Iris pigment epithelial cell (primary cell): ENCODE measurements around the gene TMEM266.
A peak's percentile ranks its signal among the peaks of the same experiment; 100 is the strongest.

Source experiments
- DNase-seq: peaks from one replicate; pipeline ENCODE4 v3.0.0-alpha.2; 2011; ENCODE audit warnings: low read depth

TMEM266 gene

DNA sequence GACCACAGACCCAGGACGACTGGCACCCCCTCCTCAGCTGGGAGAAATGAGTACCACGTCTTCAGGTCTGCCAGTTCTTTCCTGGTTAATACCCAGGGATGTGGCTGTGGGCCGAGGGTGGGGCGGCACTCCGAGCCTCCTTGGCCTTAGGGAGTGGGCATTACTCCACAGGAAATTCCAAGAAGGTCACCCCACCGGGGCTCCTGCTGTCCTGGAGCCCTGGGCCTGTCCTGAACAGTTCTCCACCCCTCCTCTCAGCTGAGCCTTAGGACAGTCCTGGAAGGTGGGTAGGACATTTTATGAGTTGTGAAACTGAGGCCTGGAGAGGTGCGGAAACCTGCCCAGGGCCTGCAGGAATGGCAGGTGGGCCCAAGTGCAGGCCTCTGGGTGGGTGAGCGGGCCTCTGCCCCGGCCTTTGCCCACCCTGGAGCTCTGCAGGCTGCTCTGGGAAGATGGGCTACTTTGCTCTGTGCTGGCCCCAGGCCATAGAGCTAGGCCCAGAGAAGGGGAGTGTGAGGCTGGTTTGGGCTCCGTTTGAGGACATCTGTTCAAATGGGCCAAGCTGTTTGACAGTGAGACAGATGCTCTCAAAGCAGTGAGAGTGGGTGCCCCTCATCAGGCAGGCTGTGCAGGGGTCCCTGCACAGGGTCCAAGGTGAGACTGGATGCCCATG is 103.1 kb downstream of the TMEM266 start:
- no peak for DNase-seq

DNA sequence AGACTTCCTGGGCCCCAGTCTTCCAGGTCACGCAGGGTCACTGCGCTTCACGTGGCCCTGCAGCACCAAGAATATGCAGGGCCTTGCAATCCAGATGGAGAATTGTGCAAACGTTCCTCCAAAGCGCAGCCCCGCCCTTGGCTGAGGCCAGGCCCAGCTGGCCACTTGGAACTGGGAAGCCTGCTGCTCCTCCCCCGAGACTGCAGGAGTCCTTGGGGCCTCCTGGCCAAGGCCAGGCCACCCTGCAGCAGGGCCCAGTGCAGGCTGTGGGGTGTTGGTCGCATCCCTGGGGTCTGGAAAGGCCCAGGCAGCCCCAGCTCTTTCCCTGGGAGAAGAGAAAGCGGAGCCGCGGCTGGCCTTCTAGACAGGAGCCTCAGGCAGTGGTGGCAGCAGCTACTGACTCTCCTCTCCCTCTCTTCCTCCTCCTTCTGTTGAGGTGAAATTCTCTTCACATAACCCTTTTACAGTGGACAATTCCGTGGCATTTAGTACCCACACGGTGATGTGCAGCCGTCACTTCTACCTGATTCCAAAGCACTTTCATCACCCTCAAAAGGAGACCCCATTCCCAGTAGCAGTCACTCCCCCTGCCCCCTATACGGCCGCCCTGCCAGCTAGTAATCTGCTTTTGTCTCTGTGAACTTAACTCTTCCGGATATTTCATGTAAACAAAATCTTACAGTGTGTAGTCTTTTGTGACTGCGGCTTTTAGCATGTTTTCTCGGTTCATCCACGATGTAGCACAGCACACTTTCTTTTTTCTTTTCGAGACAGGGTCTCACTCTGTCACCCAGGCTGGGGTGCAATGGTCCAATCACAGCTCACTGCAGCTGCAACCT is 103.9 kb downstream of the TMEM266 start:
- DNase-seq, result peak; percentile 89

- DNase-seq, result no peak
Measured at GRCh38 chr15:76164602-76165001, 104.8 kb downstream of the TMEM266 start.

DNA sequence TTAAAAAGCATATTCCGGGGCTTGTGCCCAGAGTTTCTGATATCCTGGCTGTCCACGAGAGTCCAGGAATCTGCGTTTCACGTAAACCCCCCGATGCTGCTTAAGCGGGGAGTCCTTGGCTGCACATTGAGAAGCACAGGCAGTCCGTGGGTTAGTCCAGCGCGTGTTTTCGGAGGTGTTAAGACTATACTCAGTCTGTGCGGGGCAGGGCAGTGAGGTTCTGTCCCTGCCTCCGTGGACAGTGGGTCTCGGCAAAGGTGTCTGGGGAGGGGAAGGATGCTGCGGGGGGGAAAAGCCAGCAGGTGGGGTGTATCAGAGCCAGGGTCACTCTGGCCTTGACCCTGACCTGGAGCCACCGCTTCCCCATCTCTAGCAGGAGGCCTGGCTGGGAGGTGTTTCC is 106.2 kb downstream of the TMEM266 start:
- DNase-seq, result no peak

DNA sequence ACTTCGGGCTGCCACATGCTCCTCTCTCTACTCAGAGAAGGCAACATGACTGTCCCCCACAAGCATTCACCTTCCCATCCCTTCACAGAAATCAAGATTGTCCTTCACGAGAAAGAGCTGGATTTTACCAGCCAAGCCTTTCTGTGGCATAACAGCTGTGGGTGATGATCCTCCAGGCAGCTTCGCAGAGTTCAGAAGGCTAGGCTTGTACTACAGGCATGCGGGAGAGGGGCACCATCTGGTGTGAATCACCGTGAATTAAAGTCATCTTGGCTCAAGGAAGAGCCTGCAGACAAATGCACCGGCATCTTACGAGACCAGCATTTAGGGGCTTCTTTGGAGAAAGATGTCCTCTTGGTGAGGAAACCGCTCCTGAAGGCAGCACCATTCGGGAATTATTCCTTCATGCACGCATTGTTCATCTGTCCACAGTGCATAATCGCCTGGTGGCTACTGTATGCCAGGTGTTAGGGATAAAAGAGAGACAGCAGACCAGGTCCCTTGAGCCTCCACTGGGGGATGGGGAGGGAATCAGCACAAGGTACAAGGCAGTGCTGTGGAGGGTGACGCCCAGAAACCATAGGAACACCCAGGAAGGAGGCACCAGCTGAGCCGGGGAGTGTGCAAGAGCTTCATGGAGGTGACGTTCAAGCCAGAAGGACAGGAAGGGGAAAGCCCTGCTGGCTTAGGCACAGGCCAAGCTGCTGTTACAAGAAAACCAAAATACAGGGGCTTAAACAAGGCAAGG is 108.6 kb downstream of the TMEM266 start:
- DNase-seq, result no peak

DNA sequence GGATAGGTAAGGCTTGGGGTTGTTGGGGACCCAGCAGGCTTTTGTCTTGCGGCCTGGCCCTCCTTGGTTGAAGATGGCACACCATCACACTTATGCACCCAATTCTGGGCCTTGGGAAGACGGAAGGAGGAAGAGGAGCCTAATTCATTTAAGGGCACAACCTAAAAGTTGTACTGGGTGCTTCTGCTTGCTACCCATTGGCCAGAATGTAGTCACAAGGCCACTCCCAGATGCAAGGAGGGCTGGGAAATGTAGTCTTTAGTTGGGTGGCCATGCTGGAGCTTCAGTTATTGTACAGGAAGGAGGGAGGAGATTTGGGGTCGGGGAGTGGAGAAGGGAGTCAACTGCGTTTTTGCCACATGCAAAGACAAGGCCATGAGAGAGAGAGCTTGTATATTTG is 109.2 kb downstream of the TMEM266 start:
- DNase-seq, result peak; percentile 46

- DNase-seq, result no peak
Measured at GRCh38 chr15:76169911-76170800, 110.4 kb downstream of the TMEM266 start.

DNA sequence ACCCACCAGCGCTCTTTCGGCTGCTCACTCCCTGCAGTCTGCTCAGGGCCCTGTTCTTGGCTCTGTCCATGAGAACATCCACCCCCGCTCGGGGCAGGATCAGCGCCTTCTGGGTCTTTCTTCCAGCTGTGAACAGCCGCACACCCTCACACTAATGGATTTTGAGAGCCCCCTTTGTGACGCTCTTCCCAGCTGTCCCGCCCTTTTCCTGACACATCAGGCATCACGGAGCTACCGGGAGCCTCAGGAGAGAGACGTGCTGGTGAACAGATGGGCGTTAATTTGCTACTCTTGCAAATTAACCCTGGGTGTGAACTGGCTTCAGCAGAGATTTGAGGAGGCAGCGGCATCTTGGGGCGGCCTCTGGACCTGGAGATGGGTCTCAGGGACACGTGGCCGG is 113.0 kb downstream of the TMEM266 start:
- no peak for DNase-seq

DNA sequence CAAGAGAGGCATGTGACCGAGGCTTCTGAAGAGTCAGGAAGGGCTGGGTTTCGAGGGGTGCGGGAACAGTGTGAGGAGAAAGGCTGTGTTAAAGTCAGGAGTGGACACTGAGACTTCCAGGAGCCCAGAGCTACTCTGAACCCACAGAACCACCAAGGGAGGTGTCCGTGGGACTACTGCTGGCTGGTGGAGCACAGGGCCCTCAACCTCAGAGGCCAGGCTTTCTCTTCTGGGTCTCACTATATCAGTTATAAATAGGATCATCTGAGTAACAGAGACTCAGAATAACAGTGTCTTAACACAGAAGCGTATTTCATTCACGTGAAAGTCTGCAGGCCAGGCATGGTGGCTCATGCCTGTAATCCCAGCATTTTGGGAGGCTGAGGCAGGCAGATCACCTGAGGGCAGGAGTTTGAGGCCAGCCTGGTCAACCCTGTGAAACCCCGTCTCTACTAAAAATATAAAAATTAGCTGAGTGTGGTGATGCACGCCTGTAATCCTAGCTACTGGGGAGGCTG is 113.6 kb downstream of the TMEM266 start:
- DNase-seq, result no peak

- DNase-seq, result no peak
Measured at GRCh38 chr15:76174654-76175053, 114.9 kb downstream of the TMEM266 start.

- no peak for DNase-seq
Measured at GRCh38 chr15:76175442-76175841, 115.7 kb downstream of the TMEM266 start.

DNA sequence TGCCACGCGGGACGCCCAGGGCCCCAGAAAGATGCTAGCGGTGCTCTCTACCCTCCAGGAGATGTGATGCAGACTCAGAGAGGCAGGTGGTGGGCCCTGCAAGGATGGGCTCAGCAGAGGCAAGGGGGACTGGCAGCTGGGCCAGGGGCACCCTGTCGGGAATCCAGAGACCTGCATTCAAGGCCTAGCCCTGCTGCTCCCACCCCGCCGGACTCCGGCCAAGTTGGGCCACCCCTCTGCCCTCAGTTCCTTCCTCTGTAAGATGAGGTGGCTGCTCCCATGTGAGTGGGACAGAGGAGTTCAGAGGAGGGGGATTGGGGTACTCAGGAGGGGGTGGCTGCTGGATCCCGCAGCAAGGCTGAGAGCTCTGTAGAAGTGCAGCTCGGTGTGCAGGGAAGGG is 116.3 kb downstream of the TMEM266 start:
- no peak for DNase-seq

DNA sequence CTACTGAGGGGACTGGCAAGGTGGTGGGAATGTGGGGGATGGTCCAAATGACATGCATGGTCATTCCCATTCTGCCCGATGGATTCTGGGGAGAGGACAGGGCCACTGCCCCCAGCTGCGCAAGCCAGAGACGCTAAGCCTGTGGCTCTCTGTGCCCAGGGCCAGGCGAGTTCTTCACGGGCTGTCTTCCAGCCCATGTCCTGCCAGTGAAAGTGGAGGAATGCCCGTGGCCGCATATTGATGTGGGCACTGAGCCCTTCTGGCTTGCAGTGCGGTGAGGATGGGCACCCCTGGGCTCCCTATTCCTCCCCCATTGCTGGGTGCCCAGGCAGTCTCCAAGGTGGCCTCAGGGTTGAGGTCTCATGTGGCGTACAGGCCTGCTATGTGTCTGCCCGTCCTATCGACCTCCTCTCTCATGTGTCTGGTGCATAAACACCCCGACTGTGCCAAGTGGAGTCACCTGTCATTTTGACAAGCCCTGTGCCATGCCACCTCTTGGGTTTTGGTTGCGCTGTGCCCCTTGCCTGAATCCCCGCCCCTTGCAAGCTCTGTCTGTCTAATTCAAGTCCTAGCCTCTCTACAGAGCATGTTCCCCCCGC is 116.8 kb downstream of the TMEM266 start:
- DNase-seq, result no peak

- peak; percentile 27 for DNase-seq
Measured at GRCh38 chr15:76177491-76178040, 117.8 kb downstream of the TMEM266 start.

- no peak for DNase-seq
Measured at GRCh38 chr15:76178296-76179000, 118.7 kb downstream of the TMEM266 start.

DNA sequence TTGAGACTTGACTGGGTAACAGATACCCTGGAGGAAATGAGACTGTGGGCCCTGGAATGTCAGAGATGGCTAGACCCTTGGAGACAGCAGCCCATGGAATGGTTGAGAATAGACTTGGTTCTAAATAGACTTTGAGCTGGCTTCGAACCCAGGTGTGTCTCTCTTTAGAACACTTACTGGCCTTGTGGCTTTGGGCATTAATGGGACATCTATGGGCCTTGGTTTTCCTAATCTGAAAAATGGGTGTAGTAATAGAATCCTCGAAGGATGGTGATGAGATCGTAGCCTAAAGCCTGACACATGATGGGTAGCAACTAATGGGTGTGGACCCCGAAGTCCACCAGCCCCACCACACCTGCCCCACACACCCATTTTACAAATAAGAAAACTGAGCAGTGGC is 119.2 kb downstream of the TMEM266 start:
- DNase-seq, result no peak

DNA sequence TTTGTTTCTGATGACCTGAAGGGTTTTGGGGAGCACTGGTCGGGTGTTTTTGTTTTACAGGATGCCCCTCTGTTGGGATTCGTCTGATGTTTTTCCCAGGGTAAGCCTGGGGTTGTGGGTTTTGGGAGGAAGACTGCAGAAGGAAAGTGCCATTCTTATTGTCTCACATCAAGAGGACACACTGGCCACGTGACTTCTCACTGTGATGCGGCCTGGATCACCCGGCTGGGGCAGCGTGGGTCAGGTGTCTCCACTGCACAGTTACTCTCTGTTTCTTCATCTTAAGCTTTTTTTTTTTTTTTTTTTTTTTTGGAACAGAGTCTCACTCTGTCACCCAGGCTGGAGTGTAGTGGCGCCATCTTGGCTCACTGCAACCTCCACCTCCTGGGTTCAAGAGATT is 120.5 kb downstream of the TMEM266 start:
- DNase-seq, result no peak

GRCh38 chr15:76181705-76182107 is 121.9 kb downstream of the TMEM266 start:
- DNase-seq, result no peak

GRCh38 chr15:76183930-76184649 is 124.3 kb downstream of the TMEM266 start:
- no peak for DNase-seq

DNA sequence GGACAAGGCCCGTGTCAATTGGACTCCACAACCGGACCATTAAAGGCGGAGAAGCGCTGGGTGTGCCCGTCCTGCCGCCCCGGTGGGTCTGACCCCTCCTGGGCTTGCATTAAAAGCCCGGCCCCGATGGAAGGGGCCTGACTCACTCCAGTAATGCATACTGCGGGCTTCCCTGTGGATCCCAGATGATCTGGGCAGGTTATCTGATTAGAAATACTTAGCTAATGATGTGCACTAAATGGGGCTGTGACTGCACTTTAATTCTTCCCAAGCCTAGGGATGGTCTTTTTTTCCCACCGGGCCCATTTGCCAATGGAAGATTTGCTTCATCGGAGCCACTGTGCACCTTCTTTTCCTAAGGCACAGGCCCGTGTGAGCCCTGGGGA is 124.9 kb downstream of the TMEM266 start:
- DNase-seq, result no peak
